Pancreas (tissue), 10 donors: Measurements from ENCODE around the gene SPTBN1. TPM values are rescaled to one million over a fixed set of nuclear protein-coding genes. Genes with fewer than 3 reads are reported as not detected.

Source experiments
- ATAC-seq, 4 donors: fragments of 200-7000 bp; cut with Tn5 transposase; one replicate each; pipeline versions ENCODE4 v1.8.0 to v1.9.1; 2020; ENCODE audit warnings: mild to moderate bottlenecking in 4 of 4, moderate library complexity in 4 of 4
- DNase-seq, 6 donors: peaks; one replicate each; pipeline ENCODE4 v3.0.0-alpha.2; 2020
- FAIRE-seq: peaks from 2 replicates; lab custom pipeline; 2012; peaks lifted over from hg19 to GRCh38; lab: Jason Lieb, UNC
- H3K27ac ChIP-seq, 4 donors: fragments of 200-600 bp; sonication (generic); 1 replicate in 3 of 4; 2 replicates in 1 of 4; pipeline versions ENCODE4 v1.5.0 to v1.8.0; 2020
- H3K27me3 ChIP-seq, 4 donors: fragments of 200-600 bp; one replicate each; pipeline ENCODE4 v1.8.0; 2021
- H3K36me3 ChIP-seq, 3 donors: fragments of 200-600 bp; sonication (generic) in 1 of 3; one replicate each; pipeline versions ENCODE4 v1.5.0 to v1.8.0; 2020 to 2021
- H3K4me1 ChIP-seq, 3 donors: fragments of 200-600 bp; one replicate each; pipeline ENCODE4 v1.8.0; 2021
- H3K4me3 ChIP-seq, 4 donors: fragments of 200-600 bp; sonication (generic) in 2 of 4; one replicate each; pipeline versions ENCODE4 v1.5.0 to v1.8.0; 2020 to 2021
- H3K9me3 ChIP-seq, 4 donors: fragments of 200-600 bp; one replicate each; pipeline ENCODE4 v1.8.0; 2021
- WGBS, 2 donors: extraction: QIAGEN DNeasy Blood & Tissue Kit; methylation state at CpG; one replicate each; pipeline ENCODE4 v1.1.7; 2013; 5-methylcytosine and 5-hydroxymethylcytosine counted together
- intact Hi-C, 3 donors: fragments of 100-400 bp; cut with DNase I; formaldehyde crosslinking; loops; one replicate each; pipeline versions ENCODE4 v1.11.1 to v1.14.2; 2022
- polyA plus RNA-seq, 2 donors: library from polyadenylated mRNA; stranded (reverse); fragments of 200-250 nt; gene quantifications; one replicate each; pipeline ENCODE4 v1.2.3, GENCODE V29; 2013
- total RNA-seq, 6 donors: library from RNA; stranded (reverse); fragmentation: NEBNext Ultra II Directional in 4 of 6; extraction: Animal tissue kit (Norgen Biotek cat#: 25700) in 4 of 6; gene quantifications; one replicate each; pipeline versions ENCODE4 v1.2.1 to v1.2.4, GENCODE V29; 2021 to 2023
- TF ChIP-seq, protein P1 (sequence below), 4 donors: fragments of 200-600 bp; sonication (generic) in 3 of 4; IDR thresholded peaks; one replicate each; pipeline versions ENCODE4 v1.5.0 to v1.8.0; 2021; ENCODE audit warnings: antibody characterized with exemption in 4 of 4
- donor health status: healthy with polysubstance abuse.
- donor health status: DM: no; HTN: no; CAD: no; lungs with moderate emphysema.
- donor health status: DM: no; HTN: no; CAD: no.
- donor health status: control.
- donor health status: control.
- donor health status: Bipolar disorder and iron deficiency.
- donor health status: DM: yes; HTN: yes; CAD: no.
- donor health status: DM: no; HTN: no; CAD: no.
- donor health status: DM: no; HTN: no; CAD: no.
- donor health status: DM: yes; HTN: yes; CAD: no.

SPTBN1 gene
- total and polyA plus RNA-seq, 8 donors: 43.8 to 192 (median 84.4) TPM

DNA sequence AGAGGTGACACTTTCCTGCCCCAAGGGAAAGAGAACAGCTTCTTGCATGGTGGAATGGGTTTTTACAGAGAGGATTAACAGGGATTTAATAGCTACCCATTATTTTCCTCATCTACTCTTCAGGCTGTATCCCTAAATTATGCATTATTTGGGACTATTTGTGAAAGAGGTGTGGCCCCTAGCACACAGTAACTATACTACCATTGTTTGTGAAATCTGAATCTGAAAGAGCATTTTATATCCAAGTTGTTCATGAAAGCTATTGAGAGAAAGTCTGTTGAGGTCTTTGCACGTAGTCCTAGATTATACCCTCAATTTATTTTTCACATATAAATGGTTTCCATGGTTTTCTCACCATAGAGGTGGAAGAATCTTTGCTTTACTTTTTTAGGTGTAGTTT is 78.1 kb downstream of the SPTBN1 start:
- Histone ChIP-seq H3K27me3 (no peaks in the 10 kb centered on the region), H3K36me3 (no peaks in the 10 kb centered on the region), H3K4me3 (no peak overlapping the region), H3K9me3 (no peaks in the 10 kb centered on the region), H3K4me1 (peaks cover 0 to 11% (median 0%) of the 10 kb centered on the region in 3 donors), H3K27ac (no peak overlapping the region)
- TF ChIP-seq, protein P1, sequence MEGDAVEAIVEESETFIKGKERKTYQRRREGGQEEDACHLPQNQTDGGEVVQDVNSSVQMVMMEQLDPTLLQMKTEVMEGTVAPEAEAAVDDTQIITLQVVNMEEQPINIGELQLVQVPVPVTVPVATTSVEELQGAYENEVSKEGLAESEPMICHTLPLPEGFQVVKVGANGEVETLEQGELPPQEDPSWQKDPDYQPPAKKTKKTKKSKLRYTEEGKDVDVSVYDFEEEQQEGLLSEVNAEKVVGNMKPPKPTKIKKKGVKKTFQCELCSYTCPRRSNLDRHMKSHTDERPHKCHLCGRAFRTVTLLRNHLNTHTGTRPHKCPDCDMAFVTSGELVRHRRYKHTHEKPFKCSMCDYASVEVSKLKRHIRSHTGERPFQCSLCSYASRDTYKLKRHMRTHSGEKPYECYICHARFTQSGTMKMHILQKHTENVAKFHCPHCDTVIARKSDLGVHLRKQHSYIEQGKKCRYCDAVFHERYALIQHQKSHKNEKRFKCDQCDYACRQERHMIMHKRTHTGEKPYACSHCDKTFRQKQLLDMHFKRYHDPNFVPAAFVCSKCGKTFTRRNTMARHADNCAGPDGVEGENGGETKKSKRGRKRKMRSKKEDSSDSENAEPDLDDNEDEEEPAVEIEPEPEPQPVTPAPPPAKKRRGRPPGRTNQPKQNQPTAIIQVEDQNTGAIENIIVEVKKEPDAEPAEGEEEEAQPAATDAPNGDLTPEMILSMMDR (IDR thresholded peaks at IDR 0.05): no peak
- no peak for DNase-seq
- WGBS, 2 donors: 91 to 92% methylated on average over 1 of the region's 1 CpG
- no peak for ATAC-seq
- no peak for FAIRE-seq
- intact Hi-C loops: no loop called here

DNA sequence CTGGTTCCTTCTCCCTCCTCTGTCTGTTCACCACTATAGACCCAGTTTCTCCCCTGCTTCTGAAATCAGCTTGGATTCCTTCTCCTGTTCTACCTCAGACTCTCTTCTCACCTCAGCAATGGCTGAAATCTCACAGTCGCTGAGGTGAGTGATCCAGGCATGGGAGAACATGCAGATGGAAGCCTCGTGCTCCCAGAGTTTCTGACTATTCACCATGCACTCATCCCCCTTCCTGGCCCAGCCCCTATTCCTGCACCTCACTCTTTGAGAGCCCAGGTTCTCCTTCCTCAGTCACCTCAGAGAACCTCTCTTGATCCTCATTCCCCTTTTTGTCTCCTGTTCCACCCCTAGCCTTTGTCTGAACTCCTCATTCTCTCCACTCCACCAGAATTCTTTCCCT is 78.5 kb downstream of the SPTBN1 start:
- Histone ChIP-seq H3K9me3 (no peaks in the 10 kb centered on the region), H3K4me3 (no peak overlapping the region), H3K27me3 (no peaks in the 10 kb centered on the region), H3K36me3 (no peaks in the 10 kb centered on the region), H3K27ac (no peak overlapping the region), H3K4me1 (peaks cover 0 to 11% (median 0%) of the 10 kb centered on the region in 3 donors)
- FAIRE-seq (no peak), DNase-seq (no peak), ATAC-seq (no peak)
- WGBS, 2 donors: 44 to 61% methylated on average over 2 of the region's 2 CpGs
- TF ChIP-seq, protein P1 (IDR thresholded peaks at IDR 0.05): no peak
- intact Hi-C loops: no loop called here

DNA sequence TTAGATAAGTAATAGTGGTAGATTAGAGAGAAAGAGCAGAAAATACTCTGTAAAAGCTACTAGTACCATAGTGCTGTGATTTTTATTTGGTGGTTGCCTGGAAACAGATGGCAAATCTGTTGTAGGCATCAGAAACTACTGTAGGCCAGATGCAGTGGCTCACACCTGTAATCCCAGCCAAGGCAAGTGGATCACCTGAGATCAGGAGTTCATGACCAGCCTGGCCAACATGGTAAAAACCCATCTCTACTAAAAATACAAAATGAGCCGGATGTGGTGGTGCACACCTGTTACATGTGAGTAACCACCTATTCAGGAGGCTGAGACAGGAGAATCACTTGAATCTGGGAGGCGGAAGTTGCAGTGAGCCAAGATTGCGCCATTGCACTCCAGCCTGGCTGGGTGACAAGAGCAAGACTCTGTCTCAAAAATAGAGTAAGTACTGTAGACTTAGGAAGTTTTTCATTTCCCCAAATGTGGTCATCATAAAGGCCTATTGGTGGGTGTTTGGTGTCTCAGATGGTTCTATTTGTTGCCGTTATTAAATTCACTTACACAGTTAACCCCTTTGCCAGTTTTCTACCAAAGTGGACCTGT is 79.6 kb downstream of the SPTBN1 start:
- DNase-seq (no peak), ATAC-seq (peak in 2 of 4 donors; percentile 17 to 52), FAIRE-seq (no peak)
- intact Hi-C loops: no loop called here
- Histone ChIP-seq H3K27ac (no peak overlapping the region), H3K4me3 (no peak overlapping the region), H3K27me3 (no peaks in the 10 kb centered on the region), H3K36me3 (no peaks in the 10 kb centered on the region), H3K4me1 (peaks cover 0 to 11% (median 0%) of the 10 kb centered on the region in 3 donors), H3K9me3 (no peaks in the 10 kb centered on the region)
- TF ChIP-seq, protein P1 (IDR thresholded peaks at IDR 0.05): no peak
- 89 to 93% methylated on average over 4 of the region's 4 CpGs for WGBS, 2 donors

DNA sequence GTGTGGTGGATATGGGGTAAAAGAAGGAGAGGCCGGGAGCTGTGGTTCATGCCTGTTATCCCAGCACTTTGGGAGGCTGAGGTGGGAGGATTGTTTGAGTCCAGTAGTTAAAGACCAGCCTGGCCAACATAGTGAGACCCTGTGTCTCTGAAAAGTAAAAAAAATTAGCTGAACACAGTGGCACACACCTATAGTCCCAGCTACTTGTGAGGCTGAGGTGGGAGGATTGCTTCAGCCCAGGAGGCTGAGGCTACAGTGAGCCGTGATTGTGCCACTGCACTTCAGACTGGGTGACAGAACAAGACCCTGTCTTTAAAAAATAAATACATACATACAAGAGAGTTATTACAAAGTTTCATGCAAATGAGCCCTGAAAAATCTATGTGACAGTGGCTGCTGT is 80.6 kb downstream of the SPTBN1 start:
- no peaks in the 10 kb centered on the region for H3K9me3 ChIP-seq
- FAIRE-seq: no peak
- intact Hi-C loops: no loop called here
- WGBS, 2 donors: 98 to 100% methylated on average over 2 of the region's 2 CpGs
- no peak for DNase-seq
- no peaks in the 10 kb centered on the region for H3K36me3 ChIP-seq
- H3K4me3 ChIP-seq: no peak overlapping the region
- peaks cover 0 to 11% (median 0%) of the 10 kb centered on the region in 3 donors for H3K4me1 ChIP-seq
- H3K27ac ChIP-seq: no peak overlapping the region
- TF ChIP-seq, protein P1 (IDR thresholded peaks at IDR 0.05): no peak
- no peak for ATAC-seq
- no peaks in the 10 kb centered on the region for H3K27me3 ChIP-seq

DNA sequence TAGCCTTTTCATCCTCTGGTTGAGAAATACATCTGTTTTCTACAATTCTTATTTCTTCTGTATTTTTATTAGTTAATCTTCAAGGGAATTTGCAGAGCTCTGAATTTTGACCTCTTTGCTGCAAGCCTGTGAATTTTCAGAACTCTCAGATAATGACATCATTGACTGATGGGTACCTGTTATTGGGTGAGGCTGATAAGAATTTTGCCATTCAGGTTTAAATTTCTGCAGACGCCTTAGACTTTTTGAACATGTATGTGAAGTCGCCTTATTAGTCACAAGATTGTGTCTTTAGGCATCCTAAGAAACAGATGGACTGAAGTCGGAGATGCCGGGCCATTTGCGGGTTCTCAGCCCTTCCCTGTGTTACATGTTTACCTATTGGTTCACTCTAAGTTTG is 82.4 kb downstream of the SPTBN1 start:
- no peak overlapping the region for H3K4me3 ChIP-seq
- WGBS, 2 donors: 92 to 97% methylated on average over 5 of the region's 5 CpGs
- ATAC-seq (no peak), DNase-seq (no peak), FAIRE-seq (no peak)
- H3K9me3 ChIP-seq: no peaks in the 10 kb centered on the region
- no peaks in the 10 kb centered on the region for H3K27me3 ChIP-seq
- no peak overlapping the region for H3K27ac ChIP-seq
- peaks cover 0 to 5% (median 0%) of the 10 kb centered on the region in 3 donors for H3K4me1 ChIP-seq
- intact Hi-C loops: no loop called here
- TF ChIP-seq, protein P1 (IDR thresholded peaks at IDR 0.05): no peak
- no peaks in the 10 kb centered on the region for H3K36me3 ChIP-seq
